GM21786 (cell line): ENCODE measurements around the gene RGL3.
"Not testable (repeated sequence)": the region's sequence is repeated elsewhere in the genome, so short reads cannot be mapped to it uniquely, and the experiment has no call there.

Experiments used
- ATAC-seq: cut with Tn5 transposase; IDR thresholded peaks from one replicate; pipeline ENCODE4 v1.9.1; 2021; ENCODE audit not compliant: unreplicated experiment

RGL3 gene, protein sequence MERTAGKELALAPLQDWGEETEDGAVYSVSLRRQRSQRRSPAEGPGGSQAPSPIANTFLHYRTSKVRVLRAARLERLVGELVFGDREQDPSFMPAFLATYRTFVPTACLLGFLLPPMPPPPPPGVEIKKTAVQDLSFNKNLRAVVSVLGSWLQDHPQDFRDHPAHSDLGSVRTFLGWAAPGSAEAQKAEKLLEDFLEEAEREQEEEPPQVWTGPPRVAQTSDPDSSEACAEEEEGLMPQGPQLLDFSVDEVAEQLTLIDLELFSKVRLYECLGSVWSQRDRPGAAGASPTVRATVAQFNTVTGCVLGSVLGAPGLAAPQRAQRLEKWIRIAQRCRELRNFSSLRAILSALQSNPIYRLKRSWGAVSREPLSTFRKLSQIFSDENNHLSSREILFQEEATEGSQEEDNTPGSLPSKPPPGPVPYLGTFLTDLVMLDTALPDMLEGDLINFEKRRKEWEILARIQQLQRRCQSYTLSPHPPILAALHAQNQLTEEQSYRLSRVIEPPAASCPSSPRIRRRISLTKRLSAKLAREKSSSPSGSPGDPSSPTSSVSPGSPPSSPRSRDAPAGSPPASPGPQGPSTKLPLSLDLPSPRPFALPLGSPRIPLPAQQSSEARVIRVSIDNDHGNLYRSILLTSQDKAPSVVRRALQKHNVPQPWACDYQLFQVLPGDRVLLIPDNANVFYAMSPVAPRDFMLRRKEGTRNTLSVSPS

DNA sequence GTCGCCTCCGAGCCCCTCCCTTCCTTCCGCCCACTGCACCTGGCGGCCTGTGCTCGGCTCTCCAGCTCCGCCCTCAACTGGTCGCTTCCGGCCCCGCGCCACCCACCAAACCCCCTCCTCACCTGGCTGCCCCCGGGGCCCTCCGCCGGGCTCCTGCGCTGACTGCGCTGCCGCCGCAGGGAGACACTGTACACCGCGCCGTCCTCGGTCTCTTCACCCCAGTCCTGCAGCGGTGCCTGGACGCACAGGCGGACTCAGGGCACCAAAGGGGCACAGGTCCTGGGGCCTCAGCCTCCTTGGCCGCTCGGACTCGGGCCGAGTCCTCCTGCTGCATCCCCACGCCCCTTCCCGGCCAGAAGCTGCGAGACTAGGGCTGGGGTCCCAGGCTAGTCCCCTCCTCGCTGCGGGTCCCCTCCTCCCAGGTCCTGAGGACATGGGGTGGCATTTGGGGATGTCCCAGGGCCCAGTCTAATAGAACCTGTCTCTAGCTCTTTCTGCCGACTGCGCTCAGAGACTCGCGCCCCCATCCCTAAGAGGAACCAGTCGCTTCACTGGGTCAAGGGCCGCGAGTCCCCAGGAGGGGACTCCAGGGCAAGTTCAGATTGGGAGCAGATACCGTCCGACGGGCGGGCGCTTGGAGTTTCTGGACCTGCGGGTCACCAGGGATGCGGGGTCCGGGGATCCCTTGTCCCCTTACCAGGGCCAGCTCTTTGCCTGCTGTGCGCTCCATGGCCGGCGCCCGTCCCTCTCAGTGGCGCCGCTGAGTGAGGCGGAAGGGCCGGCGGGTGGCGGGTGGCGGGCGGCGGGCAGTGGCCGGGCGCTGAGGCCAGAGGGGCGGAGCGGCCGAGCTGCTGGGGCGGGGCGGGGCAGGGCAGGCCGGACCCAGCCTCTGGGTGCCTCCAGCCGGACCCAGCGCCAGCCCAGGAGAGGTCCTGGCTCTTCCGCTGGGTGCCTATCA lies at the start of gene RGL3:
Gene RGL3, minus strand, starts transcription at position 766 of the 958 bp plus-strand sequence. Its CDS starts 36 bp downstream, at position 730.
- ATAC-seq, result no peak

DNA sequence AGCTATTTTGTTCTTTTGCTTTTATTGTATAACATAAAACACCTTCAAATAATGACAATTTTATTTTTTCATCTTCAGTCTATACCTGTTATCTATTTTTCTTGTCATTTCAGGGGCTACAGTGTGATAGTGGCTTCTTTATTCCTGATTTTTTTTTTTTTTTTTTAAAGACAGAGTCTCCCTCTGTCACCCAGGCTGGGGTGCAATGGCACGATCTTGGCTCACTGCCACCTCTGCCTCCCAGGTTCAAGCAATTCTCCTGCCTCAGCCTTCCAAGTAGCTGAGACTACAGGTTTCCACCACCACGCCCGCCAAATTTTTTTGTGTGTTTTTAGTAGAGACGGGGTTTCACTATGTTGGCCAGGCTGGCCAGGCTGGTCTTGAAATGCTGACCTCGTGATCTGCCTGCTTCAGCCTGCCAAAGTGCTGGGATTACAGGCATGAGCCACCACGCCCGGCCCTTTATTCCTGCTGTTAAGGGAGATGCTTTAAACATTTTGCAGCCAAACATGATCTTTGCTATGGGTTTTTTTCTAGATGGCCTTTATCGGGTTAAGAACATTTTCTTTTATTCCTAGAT lies 49.2 kb upstream of the RGL3 start:
- not testable (repeated sequence) for ATAC-seq

DNA sequence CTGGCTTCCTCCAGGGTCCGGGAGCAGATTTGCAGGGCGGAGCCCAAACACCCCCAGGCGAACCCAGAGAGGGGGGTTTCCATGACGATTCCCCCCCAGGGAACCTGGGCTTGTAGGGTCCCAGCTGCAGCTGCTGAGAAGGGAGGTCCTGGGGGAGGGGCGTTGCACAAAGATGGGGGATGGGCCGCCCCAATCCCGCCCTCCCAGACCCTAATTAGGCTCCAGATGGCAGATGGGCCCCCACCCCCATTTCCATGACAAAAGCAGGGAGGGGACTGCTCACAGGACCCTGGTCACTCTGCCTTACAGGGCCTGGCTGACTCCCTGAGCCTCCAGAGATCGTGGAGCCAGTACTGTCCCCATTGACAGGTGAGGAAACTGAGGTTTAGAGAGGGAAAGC lies 46.5 kb upstream of the RGL3 start:
- no peak for ATAC-seq

DNA sequence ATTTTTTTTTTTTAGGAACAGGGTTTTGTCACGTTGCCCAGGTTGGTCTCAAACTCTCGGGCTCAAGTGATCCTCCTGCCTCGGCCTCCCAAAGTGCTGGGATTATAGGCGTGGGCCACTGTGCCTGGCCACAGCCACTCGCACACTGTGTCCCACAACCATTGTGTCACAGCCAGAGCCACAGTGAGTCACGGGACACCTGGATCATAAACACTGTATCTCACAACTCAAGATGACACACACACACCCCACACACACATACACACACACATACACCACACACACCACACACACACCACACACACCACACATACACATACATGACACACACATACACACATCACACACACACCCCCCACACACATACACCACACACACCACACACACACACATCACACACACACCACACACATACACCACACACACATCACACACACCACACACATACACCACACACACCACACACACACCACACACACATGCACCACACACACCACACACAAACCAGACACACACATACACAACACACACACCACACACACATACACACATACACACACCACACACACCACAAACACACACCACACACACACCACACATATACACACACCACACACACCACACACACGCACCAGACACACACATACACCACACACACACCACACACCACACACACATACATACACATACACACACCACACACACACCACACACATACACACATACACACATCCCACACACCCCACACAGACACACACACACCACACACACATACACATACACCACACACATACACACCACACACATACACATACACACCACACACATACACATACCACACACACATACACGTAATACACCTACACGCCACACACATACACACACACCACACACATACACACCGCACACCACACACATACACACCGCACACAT lies 45.5 kb upstream of the RGL3 start:
- ATAC-seq, result no peak

DNA sequence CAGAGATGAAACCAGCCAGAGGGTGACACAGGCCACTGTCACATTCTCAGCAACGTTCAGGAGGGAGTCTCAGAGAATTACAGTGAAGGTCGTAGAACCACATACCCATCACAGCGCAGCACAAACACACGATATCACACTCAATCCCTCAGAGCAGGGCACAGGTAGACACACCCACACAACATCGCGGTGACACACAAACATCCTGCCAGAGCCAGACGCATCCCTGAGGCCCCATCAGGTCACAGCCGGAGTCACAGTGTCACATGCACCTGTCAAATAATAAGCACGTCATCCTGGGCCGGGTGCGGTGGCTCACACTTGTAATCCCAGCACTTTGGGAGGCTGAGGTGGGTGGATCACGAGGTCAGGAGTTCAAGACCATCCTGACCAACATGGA lies 44.3 kb upstream of the RGL3 start:
- no peak for ATAC-seq

DNA sequence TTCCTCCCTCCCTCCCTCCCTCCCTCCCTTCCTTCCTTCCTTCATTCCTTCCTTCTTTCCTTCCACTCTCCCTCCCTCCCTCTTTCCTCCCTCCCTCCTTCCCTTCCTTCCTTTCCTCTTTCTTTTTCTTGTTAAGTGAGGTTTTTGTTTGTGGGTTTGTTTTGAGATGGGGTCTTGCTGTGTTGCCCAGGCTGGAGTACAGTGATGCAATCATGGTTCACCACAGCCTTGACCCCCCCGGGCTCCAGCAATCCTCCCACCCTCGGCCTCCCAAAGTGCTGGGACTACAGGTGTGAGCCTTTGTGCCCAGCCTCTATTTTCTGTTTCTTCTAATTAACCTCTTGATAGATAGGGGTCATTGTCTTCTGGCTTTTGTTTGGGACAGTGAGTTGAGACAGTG lies 42.3 kb upstream of the RGL3 start:
- no peak for ATAC-seq

DNA sequence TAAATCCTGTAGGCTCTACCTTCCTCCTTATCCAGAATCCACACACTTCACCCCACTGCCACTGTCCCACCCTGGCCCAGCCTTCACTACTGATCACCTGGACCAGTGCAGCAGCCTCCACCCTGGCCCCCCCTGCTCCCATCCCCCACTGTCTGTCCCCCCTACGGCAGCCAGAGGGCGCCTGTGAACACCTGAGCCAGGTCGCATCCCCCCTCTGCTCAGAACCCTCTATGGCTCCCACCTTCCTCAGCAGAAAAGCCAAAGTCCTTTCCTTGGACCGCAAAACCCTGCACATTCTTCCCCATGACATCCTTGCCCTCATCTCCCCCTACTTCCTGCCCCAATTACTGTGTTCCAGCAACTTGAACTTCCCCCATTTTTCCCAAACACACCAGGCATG lies 41.1 kb upstream of the RGL3 start:
- ATAC-seq, result no peak

DNA sequence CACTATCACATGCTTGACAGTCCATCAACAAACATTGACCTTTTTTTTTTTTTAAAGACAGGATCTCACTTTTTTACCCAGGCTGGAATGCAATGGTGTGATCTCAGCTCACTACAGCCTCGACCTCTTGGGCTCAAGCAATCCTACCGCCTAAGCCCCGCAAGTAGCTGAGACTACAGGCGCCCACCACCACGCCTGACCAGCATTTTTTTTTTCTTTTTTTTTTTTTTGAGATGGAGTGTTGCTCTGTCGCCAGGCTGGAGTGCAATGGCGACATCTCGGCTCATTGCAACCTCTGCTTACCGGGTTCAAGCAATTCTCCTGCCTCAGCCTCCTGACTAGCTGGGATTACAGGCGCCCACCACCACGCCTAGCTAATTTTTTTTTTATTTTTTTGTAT lies 39.8 kb upstream of the RGL3 start:
- not testable (repeated sequence) for ATAC-seq

DNA sequence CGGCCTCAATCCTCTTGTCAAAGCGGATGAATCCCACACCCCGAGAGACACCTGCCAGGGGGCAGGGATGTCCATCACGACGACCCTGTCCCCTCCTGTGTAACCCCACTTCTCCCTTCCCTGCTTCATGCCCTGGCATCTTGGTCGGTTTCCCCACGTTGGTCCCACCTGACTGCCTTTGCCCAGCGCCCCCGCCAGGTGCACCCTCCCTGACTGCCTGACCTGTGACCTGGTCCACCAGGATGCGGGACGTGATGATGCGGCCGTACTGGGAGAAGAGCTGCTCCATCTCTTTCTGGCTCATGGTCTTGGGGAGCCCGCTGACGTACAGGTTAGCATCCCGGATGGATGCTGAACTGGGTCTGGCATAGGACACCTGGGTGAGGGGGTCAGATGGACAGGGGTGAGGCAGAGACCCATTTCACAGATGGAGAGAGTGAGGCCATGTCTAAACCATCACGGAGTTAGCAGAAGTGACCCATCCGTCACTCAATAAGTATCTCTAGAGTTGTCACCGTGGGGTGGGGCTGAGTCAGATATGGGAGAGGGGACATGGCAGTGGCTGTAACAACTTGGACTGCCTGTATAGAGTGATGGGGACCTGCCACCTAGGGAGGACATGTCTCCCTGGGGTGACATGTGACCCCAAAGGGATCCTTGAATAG lies 39.3 kb upstream of the RGL3 start:
- ATAC-seq, result no peak

DNA sequence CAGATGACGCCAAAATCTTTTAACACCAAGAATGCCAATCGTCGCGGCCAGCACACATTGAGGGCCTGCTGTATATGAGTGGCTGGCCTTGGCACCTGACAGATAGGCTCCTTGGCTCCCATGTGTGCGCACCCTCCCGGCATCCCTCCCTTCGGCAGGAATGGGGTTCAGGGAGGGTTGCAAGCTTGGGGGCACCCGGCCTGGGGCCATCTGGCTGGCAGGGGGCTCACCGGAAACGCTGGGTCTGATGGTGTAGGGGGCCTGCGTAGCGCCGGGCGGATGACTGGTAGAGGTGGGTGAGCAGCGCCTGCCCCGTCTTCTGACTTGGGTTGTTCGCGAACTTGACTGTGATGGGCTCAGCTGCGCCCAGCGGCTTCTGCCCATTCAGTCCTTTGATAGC lies 38.7 kb upstream of the RGL3 start:
- ATAC-seq, result no peak

DNA sequence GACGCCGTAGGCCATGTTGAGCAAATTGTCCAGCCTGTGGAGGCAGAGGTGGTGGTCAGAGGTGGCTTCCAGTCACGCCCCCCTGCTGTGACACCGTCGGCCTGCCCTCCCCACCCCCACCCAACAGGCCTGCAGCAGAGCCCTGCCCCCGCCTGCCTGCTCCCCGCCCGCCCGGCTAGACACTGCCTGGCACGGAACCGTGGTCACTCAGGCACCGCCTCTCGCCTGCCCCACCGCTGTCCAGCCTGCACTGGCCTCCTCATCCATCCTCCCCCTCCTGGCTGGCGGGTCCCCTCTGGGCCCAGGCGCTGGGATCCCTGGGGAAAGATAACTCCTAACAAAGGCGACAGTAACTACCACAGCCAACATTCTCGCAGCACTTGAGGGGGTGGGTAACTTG lies 38.0 kb upstream of the RGL3 start:
- no peak for ATAC-seq

DNA sequence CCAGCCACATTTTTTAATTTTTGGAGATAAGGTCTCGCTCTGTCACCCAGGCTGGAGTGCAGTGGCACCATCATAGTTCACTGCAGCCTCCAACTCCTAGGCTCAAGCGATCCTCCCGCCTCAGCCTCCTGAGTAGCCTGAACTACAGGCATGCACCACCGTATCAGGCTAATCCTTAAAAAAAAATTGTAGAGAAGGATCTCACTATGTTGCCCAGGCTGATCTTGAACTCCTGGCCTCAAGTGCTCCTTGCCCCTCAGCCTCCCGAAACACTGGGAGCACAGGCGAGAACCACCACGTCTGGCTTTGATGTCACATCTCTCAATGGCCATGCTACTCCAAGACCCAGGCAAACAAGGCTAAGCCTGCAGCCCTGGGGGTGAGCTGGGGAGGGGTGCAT lies 37.5 kb upstream of the RGL3 start:
- no peak for ATAC-seq

DNA sequence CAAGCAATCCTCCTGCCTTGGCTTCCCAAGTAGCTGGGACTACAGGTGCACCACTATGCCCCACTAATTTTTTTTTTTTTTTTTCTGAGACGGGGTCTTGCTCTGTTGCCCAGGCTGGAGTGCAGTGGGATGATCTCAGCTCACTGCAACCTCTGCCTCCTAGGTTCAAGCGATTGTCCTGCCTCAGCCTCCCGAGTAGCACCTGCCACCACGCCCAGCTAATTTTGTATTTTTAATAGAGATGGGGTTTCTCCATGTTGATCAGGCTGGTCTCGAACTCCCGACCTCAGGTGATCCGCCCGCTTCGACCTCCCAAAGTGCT lies 36.1 kb upstream of the RGL3 start:
- not testable (repeated sequence) for ATAC-seq

DNA sequence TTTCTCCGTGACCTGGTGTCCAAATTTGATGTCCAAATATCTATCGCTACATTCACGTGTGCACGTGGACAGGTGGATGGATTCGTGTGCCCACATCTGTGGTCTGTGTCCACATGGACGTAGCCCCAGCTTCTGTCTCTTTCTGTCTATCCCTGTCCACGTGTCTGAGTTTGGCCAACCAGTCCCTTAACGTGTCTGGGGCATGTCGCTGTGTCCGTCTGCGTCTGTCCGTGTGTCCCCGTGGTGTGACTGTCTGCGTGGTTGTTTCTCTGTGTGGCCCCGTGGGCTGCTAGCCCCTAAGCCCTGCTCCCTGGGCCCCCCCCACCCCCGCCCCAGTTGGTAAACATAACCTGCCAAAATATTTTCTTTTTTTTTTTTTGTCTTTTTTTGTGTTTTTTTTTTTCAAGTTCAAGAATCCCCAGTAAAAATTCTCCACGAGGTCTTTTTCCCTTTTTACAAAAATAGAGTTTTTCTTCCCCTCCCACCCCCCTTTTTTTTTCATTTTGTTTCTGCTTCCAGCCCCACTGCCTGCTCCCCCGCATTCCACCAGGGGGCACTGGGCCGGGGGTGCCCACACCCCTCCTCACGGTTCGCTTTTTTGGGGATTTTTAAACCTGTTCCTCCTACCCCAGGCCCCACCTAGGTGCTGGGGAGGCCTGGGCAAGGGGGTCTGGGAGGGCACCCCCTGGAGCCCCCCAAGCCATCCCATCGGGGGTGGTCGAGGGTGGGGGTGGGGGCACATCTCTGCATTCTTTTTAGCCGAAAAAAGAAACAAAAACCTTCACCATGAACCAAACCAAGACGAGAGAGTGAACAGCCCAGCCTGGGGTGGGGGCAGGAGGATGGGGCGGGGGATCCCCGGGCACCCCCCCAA lies 34.6 kb upstream of the RGL3 start:
- ATAC-seq, result no peak

DNA sequence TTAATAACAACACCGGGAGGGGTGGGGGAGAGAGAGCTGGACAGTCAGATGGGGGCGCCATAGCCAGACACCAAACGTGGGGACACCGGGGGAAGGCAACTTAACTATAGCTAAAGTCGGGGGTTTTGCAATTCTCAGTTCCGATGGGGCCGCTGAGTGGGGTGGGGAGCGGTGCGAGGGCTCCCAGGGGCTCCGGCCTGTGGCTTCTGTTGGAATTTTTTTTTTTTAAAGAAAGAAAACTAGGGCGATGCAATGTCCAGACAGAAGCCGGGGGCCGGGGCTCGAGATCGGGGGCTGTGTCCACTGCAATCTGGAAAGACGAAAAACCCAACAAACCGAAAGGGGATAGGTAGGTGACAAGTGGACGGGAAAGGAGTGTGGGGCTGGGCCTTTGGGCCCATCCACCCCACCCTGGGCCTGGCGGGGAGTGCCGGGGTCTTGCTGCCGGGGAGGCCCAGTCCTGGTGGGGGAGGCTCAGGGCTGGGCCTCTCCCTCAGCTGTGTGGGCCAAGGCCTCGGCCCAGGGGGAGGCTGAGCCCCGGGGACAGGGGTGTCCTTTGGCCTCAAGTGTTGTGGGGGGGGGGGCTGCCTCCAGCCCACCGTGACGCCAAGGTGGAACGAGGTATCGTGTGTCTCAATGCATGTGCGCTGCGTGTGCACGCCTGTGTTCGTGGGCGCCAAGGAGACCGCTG lies 33.7 kb upstream of the RGL3 start:
- no peak for ATAC-seq

DNA sequence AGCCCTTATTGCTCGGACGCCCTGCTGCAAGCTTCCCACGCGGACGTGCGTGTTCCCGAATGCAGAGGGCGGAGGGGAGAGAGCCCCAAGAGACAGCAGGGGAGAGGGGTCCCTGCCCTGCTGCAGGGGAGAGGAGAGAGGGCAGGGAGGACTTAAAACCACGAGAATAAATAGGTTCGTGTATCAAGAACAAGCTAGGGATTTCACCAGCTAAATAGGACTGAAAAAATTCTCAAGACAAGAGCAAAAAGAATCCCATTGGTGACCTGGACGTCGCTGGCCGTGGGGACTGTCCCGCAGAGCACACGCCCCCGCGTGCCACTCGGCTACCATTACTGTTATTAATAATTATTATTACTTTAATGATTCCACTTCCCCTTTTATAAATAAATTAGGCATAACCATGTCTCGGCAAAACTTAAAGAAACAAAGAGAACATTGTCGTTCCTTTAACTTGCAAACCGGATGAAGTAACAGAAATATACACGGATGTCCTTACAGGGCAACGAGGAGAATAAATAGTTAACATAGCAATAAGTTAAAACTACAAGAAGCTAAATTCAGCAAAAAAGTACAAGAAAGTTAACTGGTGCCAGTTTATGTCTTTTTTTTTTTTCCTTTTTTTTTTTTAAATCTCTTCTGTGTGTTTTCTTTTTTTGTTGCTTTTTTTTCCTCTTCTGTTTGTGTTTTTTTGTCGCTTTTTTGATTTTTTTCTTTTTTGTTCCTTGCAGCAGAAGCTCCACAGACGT lies 32.9 kb upstream of the RGL3 start:
- ATAC-seq, result no peak

DNA sequence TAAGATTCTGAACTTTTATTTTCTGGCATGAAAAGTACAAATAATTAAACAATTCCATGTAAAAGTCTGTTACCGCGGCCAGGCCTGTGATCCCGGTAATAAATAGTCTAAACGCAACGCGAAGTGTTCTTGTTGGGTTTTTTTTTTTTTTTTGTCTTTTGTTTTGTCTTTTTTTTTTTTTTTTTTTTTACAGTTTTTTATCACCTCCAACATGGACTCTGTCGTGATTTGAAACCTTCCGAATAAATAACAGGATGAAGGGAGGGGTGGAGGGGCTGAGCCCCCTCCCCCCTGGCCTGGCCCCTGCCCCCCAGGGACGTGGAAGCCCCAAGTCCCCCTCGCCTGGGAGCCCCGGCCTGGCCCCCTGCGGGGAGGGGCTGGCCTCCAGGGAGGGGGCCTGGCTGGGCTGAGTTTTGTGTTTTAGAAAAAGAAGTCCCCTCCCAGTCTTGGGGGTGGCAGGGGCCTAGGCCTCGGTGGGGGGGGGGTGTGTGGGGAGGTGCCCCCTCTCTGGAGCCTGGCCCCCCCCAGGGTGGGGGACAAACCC lies 32.3 kb upstream of the RGL3 start:
- ATAC-seq, result no peak
